DOHH2 (cell line): ENCODE results near the gene APOL4.

Experiments used
- H3F3A ChIP-seq: fragments of 200-600 bp; sonication (generic), shearing (Covaris generic); 2 replicates; pipeline ENCODE4 v1.6.0; 2016; ENCODE audit warnings: antibody characterized with exemption, mild to moderate bottlenecking; ENCODE audit not compliant: control insufficient read depth, insufficient read depth
- H3K27ac ChIP-seq: fragments of 200-600 bp; sonication (generic); 2 replicates; pipeline ENCODE4 v1.5.1; 2014; ENCODE audit warnings: low read depth, mild to moderate bottlenecking, low read length, moderate library complexity
- H3K27me3 ChIP-seq: fragments of 200-600 bp; sonication (generic); 2 replicates; pipeline ENCODE4 v1.6.1; 2014; ENCODE audit warnings: mild to moderate bottlenecking, low read length, mixed read lengths; ENCODE audit not compliant: control insufficient read depth
- H3K36me3 ChIP-seq: fragments of 200-600 bp; sonication (generic); 2 replicates; pipeline ENCODE4 v1.6.1; 2014; ENCODE audit warnings: mild to moderate bottlenecking, low read length, moderate library complexity, mixed read lengths; ENCODE audit not compliant: control insufficient read depth
- H3K4me1 ChIP-seq: fragments of 200-600 bp; sonication (generic); 2 replicates; pipeline ENCODE4 v1.6.1; 2014; ENCODE audit warnings: mild to moderate bottlenecking, low read length, mixed read lengths; ENCODE audit not compliant: control insufficient read depth
- H3K4me2 ChIP-seq: fragments of 200-600 bp; sonication (generic); 2 replicates; pipeline ENCODE4 v1.6.0; 2014; ENCODE audit warnings: mild to moderate bottlenecking, low read length, moderate library complexity
- H3K4me3 ChIP-seq: fragments of 200-600 bp; sonication (generic); 2 replicates; pipeline ENCODE4 v1.5.1; 2014; ENCODE audit warnings: mild to moderate bottlenecking, low read length, mixed read lengths
- H3K79me2 ChIP-seq: fragments of 200-600 bp; sonication (generic); 2 replicates; pipeline ENCODE4 v1.6.1; 2014; ENCODE audit warnings: mild to moderate bottlenecking, low read length, mixed read lengths; ENCODE audit not compliant: control insufficient read depth
- H3K9me2 ChIP-seq: fragments of 200-600 bp; sonication (generic); replicated peaks from 2 replicates; pipeline ENCODE4 v1.6.1; 2014; ENCODE audit warnings: mild to moderate bottlenecking, low read length, mixed read lengths; ENCODE audit not compliant: control insufficient read depth
- H3K9me3 ChIP-seq: fragments of 200-600 bp; sonication (generic); 2 replicates; pipeline ENCODE4 v1.6.1; 2014; ENCODE audit warnings: antibody characterized with exemption, low read length, mixed read lengths; ENCODE audit not compliant: control insufficient read depth, insufficient read depth
- H4K20me1 ChIP-seq: fragments of 200-600 bp; sonication (generic); 2 replicates; pipeline ENCODE4 v1.6.0; 2014; ENCODE audit warnings: low read depth, mild to moderate bottlenecking, antibody characterized with exemption, low read length, moderate library complexity; ENCODE audit not compliant: control insufficient read depth, insufficient read depth
- EZH2phosphoT487 ChIP-seq: fragments of 200-600 bp; sonication (generic); IDR thresholded peaks from 2 replicates; pipeline ENCODE4 v1.6.1; 2017; ENCODE audit warnings: borderline replicate concordance, mild to moderate bottlenecking, antibody characterized with exemption, low read length, moderate library complexity, mixed read lengths
- TF ChIP-seq, protein P1 (sequence below): fragments of 200-600 bp; sonication (generic); IDR thresholded peaks from one replicate; pipeline ENCODE4 v1.5.1; 2014; ENCODE audit warnings: antibody characterized with exemption, mild to moderate bottlenecking, low read depth, low read length; ENCODE audit not compliant: poor library complexity, severe bottlenecking

The APOL4 gene

DNA sequence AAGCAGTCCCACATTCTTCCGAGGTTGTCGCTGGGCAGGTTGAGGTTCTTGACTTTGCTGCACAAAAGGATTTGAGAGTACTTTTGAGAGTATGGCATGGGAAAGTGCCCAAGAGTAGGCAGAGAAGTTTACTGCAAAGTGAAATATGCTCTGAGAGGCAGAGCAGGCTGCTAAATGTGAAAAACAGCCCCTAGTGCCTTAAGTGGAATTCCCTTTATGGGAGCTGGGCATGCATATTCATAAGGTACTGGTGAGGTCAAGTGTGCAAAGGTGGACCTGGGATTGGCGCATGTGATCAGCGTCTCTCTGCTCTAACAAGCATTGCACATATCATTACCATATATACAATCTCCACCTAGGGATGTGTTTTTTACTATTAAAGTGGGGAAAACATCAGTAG, 12.0 kb upstream of the APOL4 start:
- Histone ChIP-seq H3K4me1 (peaks cover 14% of the 10 kb centered on the region), H4K20me1 (no peaks in the 10 kb centered on the region), H3K27ac (no peak overlapping the region), H3K79me2 (no peaks in the 10 kb centered on the region), H3K4me2 (no peak overlapping the region), H3K4me3 (no peak overlapping the region), H3K27me3 (peaks cover 33% of the 10 kb centered on the region), H3K9me2 (no peaks in the 10 kb centered on the region), H3F3A (no peaks in the 10 kb centered on the region), H3K36me3 (no peaks in the 10 kb centered on the region), H3K9me3 (peaks cover 3% of the 10 kb centered on the region; the same call in 1 of the 2 replicates)
- TF ChIP-seq, protein P1, sequence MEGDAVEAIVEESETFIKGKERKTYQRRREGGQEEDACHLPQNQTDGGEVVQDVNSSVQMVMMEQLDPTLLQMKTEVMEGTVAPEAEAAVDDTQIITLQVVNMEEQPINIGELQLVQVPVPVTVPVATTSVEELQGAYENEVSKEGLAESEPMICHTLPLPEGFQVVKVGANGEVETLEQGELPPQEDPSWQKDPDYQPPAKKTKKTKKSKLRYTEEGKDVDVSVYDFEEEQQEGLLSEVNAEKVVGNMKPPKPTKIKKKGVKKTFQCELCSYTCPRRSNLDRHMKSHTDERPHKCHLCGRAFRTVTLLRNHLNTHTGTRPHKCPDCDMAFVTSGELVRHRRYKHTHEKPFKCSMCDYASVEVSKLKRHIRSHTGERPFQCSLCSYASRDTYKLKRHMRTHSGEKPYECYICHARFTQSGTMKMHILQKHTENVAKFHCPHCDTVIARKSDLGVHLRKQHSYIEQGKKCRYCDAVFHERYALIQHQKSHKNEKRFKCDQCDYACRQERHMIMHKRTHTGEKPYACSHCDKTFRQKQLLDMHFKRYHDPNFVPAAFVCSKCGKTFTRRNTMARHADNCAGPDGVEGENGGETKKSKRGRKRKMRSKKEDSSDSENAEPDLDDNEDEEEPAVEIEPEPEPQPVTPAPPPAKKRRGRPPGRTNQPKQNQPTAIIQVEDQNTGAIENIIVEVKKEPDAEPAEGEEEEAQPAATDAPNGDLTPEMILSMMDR, result no peak
- TF ChIP-seq EZH2phosphoT487, result no peak

- H3F3A ChIP-seq, result no peaks in the 10 kb centered on the region
- H3K4me2 ChIP-seq, result no peak overlapping the region
- peaks cover 28% of the 10 kb centered on the region for H3K27me3 ChIP-seq
- no peak overlapping the region for H3K4me3 ChIP-seq
- peaks cover 3% of the 10 kb centered on the region; the same call in 1 of the 2 replicates for H3K9me3 ChIP-seq
- no peaks in the 10 kb centered on the region for H3K36me3 ChIP-seq
- TF ChIP-seq, protein P1, result no peak
- TF ChIP-seq EZH2phosphoT487, result no peak
- no peaks in the 10 kb centered on the region for H4K20me1 ChIP-seq
- no peak overlapping the region for H3K27ac ChIP-seq
- H3K4me1 ChIP-seq, result peaks cover 14% of the 10 kb centered on the region
- no peaks in the 10 kb centered on the region for H3K79me2 ChIP-seq
- H3K9me2 ChIP-seq, result no peaks in the 10 kb centered on the region
Measured at GRCh38 chr22:36212901-36213300, 11.3 kb upstream of the APOL4 start.

- no peaks in the 10 kb centered on the region for H3K9me2 ChIP-seq
- peaks cover 19% of the 10 kb centered on the region for H3K4me1 ChIP-seq
- no peaks in the 10 kb centered on the region for H3F3A ChIP-seq
- H3K36me3 ChIP-seq, result no peaks in the 10 kb centered on the region
- no peaks in the 10 kb centered on the region for H3K79me2 ChIP-seq
- no peaks in the 10 kb centered on the region for H4K20me1 ChIP-seq
- TF ChIP-seq, protein P1, result no peak
- TF ChIP-seq EZH2phosphoT487, result no peak
- peaks cover 16% of the 10 kb centered on the region for H3K27me3 ChIP-seq
- H3K27ac ChIP-seq, result no peak overlapping the region
- no peak overlapping the region for H3K4me3 ChIP-seq
- H3K9me3 ChIP-seq, result peaks cover 3% of the 10 kb centered on the region; the same call in 1 of the 2 replicates
- H3K4me2 ChIP-seq, result no peak overlapping the region
Measured at GRCh38 chr22:36211237-36211861, 9.7 kb upstream of the APOL4 start.
